Cardiac fibroblast (primary cell): ENCODE measurements around the gene FAIM.

ENCODE experiments used
- DNase-seq, 2 donors: peaks; one replicate each; pipeline versions ENCODE4 v3.0.0 to v3.0.0-alpha.2; 2010; ENCODE audit warnings: low read depth in 2 of 2
- H3K4me3 ChIP-seq, 2 donors: replicated peaks in 1 of 2; 1 replicate in 1 of 2; 2 replicates in 1 of 2; pipeline ENCODE4 v1.5.1; 2011; ENCODE audit warnings: low read depth in 2 of 2, low read length in 2 of 2, mild to moderate bottlenecking in 2 of 2, moderate library complexity in 1 of 2
- CTCF ChIP-seq: IDR thresholded peaks from one replicate; pipeline ENCODE4 v1.5.1; 2011; ENCODE audit warnings: low read depth, mild to moderate bottlenecking, low read length, inconsistent platforms

Gene FAIM

GRCh38 chr3:138640537-138640936, 32.0 kb downstream of the FAIM start:
- no peak for TF ChIP-seq CTCF
- H3K4me3 ChIP-seq = no peak overlapping the region
- DNase-seq = peak in 1 of 2 donors; percentile 7

DNA sequence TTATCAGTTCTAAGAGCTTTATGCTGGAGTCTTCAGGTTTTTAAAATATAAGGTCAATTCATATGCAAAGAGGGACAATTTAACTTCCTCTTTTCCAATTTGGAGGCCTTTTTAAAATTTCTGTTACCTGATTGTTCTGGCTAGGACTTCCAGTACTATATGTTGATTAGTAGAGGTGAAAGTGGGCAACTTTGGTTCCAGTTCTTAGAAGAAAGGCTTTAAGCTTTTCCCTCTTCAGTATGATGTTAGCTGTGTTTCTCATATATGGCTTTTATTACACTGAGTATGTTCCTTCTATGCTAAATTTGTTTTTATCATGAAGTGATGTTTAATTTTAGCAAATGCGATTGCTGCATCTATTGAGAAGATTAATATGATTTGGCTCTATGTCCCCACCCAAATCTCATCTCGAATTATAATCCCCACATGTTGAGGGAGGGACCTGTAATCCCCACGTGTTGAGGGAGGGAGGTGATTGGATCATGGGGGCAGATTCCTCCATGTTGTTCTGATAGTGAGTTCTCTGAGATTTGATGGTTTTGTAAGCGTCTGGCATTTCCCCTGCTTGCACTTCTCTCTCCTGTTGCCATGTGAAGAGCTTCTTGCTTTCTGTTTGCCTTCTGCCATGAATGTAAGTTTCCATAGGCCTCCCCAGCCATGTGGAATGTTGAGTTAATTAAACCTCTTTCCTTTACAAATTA, 33.8 kb downstream of the FAIM start:
- no peak for DNase-seq
- TF ChIP-seq CTCF = no peak
- H3K4me3 ChIP-seq = no peak overlapping the region

DNA sequence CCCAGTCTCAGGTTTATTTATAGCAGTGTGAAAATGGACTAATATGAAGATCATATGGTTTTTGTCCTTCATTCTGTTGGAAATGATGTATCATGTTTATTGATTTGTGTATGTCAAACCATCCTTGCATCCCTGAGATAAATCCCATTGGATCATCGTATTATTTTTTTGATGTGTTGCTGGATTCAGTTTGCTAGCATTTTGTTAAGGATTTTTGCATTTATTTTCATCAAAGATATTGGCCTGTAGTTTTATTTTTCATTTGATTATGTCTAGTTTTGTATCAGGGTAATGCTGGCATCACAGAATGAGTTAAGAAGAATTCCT, 34.3 kb downstream of the FAIM start:
- no peak overlapping the region for H3K4me3 ChIP-seq
- DNase-seq = no peak
- TF ChIP-seq CTCF = no peak

- H3K4me3 ChIP-seq = no peak overlapping the region
- no peak for DNase-seq
- TF ChIP-seq CTCF = no peak
These were observed 37.4 kb downstream of the FAIM start for GRCh38 chr3:138646008-138646407.

DNA sequence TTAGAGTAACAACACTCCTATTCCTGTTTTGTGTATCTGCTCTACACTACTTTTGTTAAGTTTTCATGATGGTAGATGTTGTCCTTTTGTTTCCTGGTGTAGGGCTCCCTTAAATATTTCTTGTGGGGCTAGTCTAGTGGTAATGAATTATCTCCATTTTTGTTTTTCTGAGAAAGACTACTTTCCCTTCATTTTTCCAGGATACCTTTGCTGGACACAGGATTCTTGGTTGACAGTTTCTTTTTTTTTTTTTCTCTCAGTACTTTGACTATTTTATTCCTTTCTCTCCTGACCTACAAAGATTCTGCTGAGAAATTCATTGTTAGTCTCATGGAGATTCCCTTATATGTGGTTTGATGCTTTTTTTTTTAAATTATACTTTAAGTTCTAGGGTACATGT, 37.9 kb downstream of the FAIM start:
- H3K4me3 ChIP-seq = no peak overlapping the region
- no peak for TF ChIP-seq CTCF
- no peak for DNase-seq

DNA sequence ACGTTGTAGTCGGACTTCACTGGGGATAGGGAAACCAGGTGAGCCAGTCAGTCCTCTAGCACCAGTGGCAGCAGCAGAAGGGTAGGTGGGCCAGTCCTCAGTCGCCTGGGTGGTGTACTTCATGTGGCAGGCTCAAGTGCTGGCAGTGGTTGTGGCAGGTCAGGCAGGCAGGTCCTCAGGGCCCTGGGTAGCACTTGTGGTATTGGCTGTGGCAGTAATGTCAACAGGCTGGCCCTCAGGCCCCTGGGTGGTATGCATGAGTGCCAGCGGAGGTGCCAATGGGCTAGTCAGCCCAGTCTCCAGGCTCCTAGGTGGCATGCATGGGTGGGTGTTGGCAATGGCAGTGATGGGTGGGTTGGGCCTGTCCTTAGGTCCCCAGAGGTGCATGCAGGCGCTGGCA, 40.6 kb downstream of the FAIM start:
- no peak overlapping the region for H3K4me3 ChIP-seq
- DNase-seq = no peak
- no peak for TF ChIP-seq CTCF

- DNase-seq = no peak
- no peak for TF ChIP-seq CTCF
- no peak overlapping the region for H3K4me3 ChIP-seq
These were observed 45.0 kb downstream of the FAIM start for GRCh38 chr3:138653567-138653966.
